ENCODE data around the gene PROCA1.

Gene PROCA1

GRCh38 chr17:28711723-28712031 is at the start of gene PROCA1:
TSS of gene PROCA1 (minus strand) at chr17:28711888. CDS start at chr17:28711660, 228 bp downstream.
- DNase-seq = no peak

DNA sequence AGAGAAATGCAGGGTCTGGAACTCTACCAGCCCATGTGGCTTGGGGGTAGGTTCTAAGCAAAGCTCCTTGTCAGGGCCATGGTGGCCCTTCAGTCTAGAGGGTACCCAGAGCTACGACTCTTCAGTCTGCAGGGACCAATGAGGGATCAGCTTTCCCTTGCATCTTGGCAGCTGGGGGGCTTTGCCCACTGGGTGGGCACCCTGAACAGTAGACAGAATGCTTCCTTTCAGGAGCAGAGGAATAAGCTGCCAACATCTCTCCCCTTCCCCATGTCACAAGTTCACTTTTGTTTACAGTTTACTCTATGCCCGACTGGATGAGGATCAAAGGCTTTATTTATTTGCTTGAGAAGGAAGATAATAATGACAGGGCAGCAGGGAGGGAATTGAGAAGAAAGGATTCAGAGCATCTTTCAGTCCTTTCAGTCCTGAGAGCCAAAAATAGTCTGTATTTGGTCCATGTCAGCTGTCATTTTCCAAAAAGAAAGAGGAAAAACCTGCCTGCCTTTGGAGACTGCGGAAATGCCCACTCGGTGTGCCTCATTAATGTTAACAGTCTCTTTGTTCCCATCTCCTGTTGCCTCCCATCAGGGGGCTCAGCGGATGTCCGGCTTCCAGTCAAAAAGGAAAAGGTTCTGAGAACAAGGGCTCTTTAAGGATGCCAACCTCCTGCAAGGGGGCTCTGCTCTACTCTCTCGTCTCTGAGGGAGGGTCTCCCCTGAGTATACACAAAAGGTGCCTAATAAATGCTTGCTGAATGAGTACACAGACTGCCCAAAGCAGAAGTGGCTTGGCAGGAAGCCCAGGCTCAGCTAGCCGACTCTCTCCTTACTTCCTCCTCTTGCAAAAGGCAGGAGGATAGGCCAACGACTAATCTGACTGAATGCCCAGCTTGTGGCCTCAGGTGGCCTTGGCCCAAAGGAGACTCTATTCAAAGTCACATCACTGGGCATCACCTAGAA is 49.2 kb upstream of the PROCA1 start:
- peak in 11 of 14 donors; percentile 22 to 94 (median 56) for DNase-seq

- DNase-seq = no peak
Measured at GRCh38 chr17:28759256-28759865, 47.7 kb upstream of the PROCA1 start.

DNA sequence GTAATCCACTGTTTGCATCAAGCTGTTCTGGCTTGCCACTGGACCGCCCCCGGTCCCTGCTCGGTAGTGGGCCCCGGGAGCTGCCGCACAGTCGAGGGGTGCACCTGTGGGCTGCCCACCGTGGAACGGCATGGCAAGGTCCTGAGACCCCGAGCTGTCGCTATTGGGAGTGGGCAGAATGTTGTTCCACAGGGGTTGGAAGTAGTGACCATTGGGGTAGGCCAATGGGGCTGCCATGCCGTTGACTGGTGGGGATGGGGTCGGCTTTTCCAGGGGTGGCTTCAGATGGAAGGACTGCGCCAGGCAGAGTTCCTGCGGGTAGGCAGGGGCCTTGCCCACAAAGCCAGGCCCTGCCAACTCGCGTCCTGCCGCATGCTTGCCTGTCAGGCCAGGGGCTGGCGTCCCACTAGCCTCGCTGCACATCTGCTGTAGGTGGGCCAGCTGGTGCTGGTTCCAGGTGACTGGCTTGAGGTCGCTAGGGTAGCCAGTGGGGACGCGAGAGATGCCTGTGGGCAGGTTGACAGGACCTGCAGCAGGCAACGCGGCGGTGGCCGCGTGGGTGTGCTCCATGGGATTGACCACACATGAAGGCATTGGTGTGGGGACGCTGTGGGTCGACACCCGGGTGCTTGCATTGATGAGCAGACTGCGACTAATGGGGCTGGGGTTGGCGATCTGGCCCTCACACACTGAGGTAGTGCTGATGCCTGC is 46.9 kb upstream of the PROCA1 start:
- DNase-seq = no peak

DNA sequence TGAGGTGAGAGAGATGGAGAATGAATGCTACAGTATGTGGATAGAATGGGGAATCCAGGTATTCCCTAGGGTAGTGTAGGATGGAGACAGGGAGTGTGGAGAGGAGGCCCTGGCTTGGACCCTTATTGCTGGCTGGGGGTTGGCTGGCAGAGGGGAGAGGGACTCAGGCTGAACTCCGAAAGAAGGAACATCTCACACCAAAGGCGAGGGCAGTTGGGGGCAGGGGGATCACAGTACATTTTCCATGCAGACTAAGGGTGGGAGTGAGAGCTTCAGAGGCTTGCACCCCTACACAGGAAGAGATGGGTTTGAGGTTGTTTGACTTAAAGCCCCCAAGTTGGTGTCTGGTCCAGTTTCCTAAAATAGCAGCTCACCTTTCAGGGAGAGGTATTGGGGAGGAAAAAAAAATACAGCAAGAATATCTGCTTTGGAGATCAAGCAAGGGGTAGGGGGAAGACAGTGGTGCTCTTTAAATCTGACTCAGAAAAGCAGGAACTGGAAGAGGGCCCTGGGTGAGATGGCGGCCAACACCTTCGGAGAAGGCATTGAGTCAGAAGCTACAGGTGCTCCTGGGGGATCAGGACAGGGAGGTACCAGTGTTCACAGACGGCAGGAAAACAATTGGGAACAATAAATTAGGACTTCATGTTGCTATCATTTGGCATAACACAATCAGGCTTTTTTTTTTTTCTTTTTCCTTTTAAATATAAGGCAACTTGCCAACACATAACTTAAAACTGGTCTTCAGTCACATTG is 44.5 kb upstream of the PROCA1 start:
- no peak for DNase-seq

DNA sequence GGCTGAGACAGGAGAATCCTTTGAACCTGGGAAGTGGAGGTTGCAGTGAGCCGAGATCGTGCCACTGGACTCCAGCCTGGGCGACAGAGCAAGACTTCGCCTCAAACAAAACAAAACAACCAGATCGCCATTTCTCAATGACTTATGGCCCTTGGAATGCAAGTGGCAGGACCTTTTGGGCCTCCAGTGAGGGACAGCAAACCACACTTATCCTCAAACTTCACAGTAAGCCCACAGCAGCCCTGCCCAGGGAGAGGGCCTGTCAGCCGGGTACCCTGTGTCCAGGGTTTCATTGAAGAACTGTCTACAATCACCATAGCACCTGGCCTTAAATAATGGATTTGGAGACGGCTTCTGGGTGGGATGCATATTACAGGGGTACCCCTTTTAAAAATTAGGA is 43.8 kb upstream of the PROCA1 start:
- DNase-seq = no peak

DNA sequence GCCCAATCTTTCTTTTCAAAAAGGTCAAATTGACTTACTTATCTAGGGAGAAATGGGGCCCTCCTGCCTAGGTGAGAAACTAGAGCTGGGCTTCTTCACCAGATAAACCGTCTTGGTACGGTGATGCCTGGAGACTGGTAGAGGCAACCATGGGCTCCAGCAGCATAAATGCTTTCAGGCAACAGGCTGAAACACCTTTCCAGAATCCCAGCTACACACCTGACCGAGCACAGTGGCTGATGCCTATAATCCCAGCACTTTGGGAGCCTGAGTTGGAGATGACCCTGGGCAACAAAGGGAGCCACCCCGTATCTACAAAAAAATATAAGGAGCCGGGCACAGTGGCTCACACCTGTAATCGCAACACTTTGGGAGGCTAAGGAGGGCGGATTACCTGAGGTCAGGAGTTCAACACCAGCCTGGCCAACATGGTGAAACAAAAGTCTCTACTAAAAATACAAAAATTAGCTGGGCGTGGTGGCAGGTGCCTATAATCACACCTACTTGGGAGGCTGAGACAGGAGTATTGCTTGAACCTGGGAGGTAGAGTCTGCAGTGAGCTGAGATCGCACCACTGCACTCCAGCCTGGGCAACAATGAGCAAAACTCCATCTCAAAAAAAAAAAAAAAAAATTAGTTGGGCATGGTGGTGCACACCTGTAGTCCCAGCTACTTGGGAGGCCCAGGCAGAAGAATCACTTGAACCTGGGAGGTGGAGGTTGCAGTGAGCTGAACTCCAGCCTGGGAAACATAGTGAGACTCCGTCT is 40.1 kb upstream of the PROCA1 start:
- no peak for DNase-seq

DNA sequence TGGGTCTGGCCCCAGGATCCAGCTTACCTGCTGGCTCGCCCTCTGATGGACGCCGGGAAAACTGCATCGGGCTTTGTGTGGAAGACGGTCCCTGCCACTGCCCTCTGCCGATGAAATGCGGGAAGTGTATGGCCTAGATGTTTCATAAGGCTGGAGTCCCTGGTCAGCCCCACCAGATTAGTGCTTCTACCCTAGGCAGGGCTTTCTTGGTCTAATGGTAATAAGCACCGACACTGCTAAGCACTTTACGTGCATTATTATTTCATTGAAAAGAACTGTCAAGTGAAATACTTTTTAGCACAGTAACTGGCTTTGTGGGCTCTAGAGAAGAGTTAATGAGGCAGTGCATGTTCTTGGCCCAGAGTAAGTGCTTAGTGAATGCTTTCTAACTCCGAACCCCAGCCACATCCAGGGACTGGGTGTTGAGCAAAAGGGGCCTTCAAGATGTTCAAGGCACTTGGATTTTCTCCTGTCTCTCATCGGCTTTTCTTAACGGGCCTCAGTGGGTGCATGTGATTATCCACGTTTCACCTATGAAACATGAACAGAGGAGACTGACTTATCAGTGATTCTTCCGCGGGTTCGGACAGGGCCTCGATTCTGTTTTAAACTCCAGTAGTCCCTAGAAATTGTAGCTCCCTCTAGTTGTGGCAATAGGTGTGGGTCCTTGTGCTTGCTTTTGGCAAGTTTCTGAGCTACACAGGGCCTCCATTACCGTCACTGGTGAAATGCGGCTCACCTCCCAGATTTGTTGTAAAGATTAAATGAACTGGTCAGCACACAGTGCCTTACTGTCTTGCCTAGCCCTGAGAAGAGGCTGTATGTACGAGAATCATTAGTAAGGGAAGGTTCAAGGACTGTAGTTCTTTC is 38.7 kb upstream of the PROCA1 start:
- peak in 13 of 14 donors; percentile 38 to 87 (median 80) for DNase-seq

GRCh38 chr17:28749516-28750177 is 38.0 kb upstream of the PROCA1 start:
- DNase-seq = no peak

GRCh38 chr17:28748852-28749515 is 37.3 kb upstream of the PROCA1 start:
- DNase-seq = no peak

- DNase-seq = no peak
Measured at GRCh38 chr17:28747801-28748750, 36.4 kb upstream of the PROCA1 start.

- peak in 13 of 14 donors; percentile 17 to 83 (median 66) for DNase-seq
Measured at GRCh38 chr17:28747051-28747691, 35.5 kb upstream of the PROCA1 start.

GRCh38 chr17:28746611-28747050 is 34.9 kb upstream of the PROCA1 start:
- DNase-seq = peak in 11 of 14 donors; percentile 42 to 83 (median 66)

GRCh38 chr17:28745786-28746411 is 34.2 kb upstream of the PROCA1 start:
- DNase-seq = peak in 2 of 14 donors; percentile 54 to 62

GRCh38 chr17:28744972-28745785 is 33.5 kb upstream of the PROCA1 start:
- DNase-seq = peak in 13 of 14 donors; percentile 39 to 90 (median 81)
